Raji (cell line): ENCODE results near the gene TSPO.

Source experiments
- POLR2A ChIP-seq: IDR thresholded peaks from 2 replicates; pipeline ENCODE4 v1.6.1; 2011; ENCODE audit warnings: low read depth, low read length, control low read depth; ENCODE audit not compliant: insufficient read depth

Gene TSPO

GRCh38 chr22:43200031-43200430 lies 48.7 kb downstream of the TSPO start:
- TF ChIP-seq POLR2A = no peak

GRCh38 chr22:43200555-43200954 lies 49.2 kb downstream of the TSPO start:
- no peak for TF ChIP-seq POLR2A

GRCh38 chr22:43201486-43202219 lies 50.3 kb downstream of the TSPO start:
- TF ChIP-seq POLR2A = no peak

- no peak for TF ChIP-seq POLR2A
Measured at GRCh38 chr22:43202326-43202725, 51.0 kb downstream of the TSPO start.

- TF ChIP-seq POLR2A = no peak
Measured at GRCh38 chr22:43202756-43203410, 51.5 kb downstream of the TSPO start.

- TF ChIP-seq POLR2A = no peak
Measured at GRCh38 chr22:43203471-43203981, 52.2 kb downstream of the TSPO start.

GRCh38 chr22:43205261-43205691 lies 53.9 kb downstream of the TSPO start:
- TF ChIP-seq POLR2A = no peak

- TF ChIP-seq POLR2A = no peak
Measured at GRCh38 chr22:43205748-43206508, 54.6 kb downstream of the TSPO start.

GRCh38 chr22:43206509-43207161 lies 55.3 kb downstream of the TSPO start:
- no peak for TF ChIP-seq POLR2A

GRCh38 chr22:43207386-43207785 lies 56.0 kb downstream of the TSPO start:
- no peak for TF ChIP-seq POLR2A

GRCh38 chr22:43207849-43208702 lies 56.7 kb downstream of the TSPO start:
- TF ChIP-seq POLR2A = no peak

GRCh38 chr22:43208703-43209522 lies 57.6 kb downstream of the TSPO start:
- TF ChIP-seq POLR2A = no peak

- no peak for TF ChIP-seq POLR2A
Measured at GRCh38 chr22:43209523-43209890, 58.1 kb downstream of the TSPO start.
